Fibroblast of skin of scalp (primary cell): ENCODE measurements around the gene SMIM33.
"Not testable (repeated sequence)": the region's sequence is repeated elsewhere in the genome, so short reads cannot be mapped to it uniquely, and the experiment has no call there.

Experiments
- DNase-seq: peaks from one replicate; pipeline ENCODE4 v3.0.0-alpha.2; 2013

Gene SMIM33

DNA sequence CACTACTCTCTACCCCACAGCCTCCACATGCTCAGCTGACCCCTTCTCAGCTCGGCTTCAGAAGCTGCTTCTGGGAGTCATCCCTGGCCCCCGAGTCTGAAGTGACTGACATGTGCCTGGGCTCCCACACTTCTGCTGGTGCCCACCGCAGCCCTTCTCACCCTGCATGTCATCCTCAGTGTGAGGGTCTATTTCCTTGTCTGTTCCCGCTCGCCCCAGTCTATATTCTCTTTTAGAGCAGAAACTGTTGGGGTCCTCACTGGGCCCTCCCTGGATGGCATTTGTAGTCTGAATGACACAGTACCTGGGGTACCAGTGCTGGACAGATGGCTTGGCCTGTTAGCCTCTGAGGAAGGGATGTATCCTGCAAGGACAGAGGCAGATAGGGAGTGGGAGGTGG lies 13.6 kb upstream of the SMIM33 start:
- no peak for DNase-seq

DNA sequence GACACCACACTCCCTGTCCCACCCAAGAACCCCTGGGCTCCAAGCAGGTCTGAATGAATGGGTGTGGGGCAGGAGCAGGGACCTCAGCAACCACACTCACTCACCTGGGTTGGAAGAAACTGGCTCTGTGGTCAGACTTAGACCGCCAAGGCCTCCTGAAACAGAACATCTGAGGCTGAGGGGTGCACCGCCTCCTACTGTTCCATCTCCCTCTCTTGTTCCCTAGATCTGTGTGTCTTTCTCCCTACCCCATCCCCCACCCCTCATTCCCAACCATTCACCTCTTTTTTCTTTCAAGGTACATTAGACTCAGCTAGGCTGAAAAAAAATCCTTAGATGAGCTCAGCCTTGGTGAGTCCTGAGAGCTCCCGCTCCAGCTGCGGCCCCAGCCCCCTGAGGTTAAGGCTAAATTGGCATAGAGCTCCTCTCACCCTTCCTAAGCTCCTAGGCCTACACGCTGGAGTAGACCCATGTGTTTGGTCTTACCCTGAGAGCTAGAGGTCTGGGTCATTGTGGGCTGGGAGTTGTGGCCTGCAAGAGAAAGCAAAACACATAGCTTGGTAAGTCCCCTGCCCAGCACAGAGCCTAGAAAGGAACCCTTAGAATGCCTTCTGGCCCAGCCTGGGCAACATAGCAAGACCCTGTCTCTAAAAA lies 13.0 kb upstream of the SMIM33 start:
- no peak for DNase-seq

- DNase-seq, result peak; percentile 82
These were observed 12.0 kb upstream of the SMIM33 start for GRCh38 chr5:139458580-139459407.

DNA sequence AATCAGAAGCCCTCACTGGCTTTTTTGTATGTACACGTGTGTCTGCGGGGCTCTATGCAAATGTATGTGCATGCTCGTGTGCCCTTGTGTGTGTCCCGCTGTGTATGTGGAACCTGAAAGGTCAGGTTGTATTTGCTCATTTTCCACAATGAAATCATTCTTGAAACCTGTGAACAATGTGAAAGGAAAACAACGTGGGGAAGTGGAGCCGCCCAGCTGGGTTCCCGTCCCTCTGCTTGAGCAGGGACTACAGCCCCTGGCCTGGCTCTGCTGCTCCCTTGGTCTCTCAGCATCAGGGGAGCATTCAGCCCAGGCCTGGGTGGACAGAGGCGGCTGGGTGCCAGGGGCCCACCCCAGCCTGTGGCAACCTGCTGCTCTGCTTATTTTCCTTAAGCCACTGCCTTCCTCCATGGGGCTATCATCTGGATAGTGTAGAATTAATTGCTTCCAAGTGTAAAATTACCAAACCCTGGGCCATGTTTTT lies 11.3 kb upstream of the SMIM33 start:
- no peak for DNase-seq

- peak; percentile 50 for DNase-seq
These were observed 10.3 kb upstream of the SMIM33 start for GRCh38 chr5:139460455-139460854.

DNA sequence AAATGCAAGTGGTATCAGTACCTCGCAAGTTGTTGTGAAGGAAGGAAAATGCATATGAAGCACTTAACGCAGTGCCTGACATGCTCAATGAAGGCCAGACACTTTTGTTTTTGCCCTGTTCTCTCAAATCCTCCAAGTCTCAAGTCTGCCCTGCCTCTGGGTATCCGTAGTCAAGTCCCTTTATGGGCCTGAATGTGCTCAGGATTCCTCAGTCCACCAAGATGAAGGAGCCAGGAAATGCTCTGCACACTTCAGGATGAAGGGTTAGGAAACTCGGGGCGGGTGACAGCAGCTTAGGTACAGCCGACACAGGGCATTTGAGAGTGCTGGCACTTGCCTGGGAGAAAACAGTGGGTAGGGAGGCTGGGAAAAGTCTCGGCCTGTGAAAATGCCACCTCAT lies 9.6 kb upstream of the SMIM33 start:
- DNase-seq, result no peak

DNA sequence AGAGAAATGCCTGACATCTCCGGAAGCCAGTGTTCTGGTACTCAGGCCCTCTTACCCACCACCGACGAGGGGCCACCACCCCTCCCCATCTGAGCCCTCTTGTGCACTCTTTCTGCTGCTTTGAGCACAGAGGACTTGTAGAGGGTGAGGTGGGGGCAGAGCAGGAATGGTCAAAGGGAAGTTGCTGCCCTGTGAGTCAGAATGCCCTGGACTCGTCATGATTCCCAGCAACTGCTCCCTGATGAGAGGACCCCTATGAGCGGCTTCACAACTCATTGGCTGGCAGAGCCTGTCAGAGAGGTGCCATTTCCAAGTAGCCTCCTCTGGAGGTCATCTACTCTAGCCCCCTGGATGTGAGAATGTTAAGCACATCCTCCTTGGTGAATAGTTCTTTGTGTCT lies 9.1 kb upstream of the SMIM33 start:
- peak; percentile 54 for DNase-seq

DNA sequence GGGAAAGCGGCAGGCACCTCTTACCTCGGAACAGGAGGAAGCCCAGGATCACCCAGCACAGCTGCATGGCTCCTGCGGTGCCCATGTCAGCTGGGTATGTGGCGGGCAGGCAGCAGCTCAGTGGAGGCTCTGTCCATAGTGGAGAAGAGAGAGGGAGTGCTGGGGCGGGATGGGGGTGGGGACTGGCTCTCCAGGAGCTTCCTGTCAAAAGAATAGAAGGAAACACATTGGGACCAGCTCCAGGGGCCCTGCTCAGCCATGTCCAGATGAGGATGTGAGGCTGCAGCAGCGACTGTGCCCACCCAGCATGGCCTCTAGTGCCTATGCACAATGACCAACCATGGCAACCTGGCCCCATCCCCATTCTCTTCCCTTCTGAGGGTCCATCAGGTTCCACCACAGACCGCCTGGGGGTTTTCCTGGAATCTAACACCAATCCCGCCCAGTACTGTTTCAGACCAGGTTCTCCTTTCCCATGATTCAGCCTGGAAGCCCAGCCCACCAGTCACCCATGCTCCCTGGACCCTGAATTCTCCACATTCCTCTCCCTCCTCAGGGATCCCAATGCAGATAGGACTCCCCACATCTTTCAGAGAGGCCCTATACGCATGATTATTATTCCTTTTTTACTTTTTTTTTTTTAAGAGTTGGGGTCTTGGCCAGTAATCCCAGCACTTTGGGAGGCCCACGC lies 8.1 kb upstream of the SMIM33 start, which contains the start of gene ECSCR:
Gene ECSCR, minus strand, starts transcription at position 158 of the 691 bp plus-strand sequence. Its CDS starts 73 bp downstream, at position 85.
- peak; percentile 48 for DNase-seq

DNA sequence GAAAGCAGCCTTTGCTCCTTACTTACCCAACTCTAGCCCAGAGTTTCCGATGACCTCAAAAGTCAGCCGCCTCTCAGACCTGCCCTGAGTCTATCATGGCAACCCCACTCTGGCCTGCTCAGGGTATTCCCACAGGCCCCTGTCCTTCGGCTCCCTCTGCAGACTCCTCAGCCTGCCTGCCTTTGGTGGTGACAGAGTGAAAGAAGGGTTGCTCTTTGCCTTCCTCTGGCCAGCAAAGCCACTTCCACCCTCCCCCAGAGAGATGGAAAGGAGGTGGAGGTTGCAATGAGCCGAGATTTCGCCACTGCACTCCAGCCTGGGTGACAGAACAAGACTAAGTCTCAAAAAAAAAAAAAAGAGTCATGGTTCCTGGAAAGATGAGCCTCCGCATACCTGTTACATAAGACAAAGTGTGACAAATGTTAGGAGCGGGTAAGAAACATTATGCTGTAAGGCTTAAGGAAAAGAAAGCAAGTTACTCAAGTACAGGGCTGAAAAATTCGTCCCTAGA lies 2.3 kb upstream of the SMIM33 start:
- DNase-seq, result no peak

- no peak for DNase-seq
These were observed 1.7 kb downstream of the SMIM33 start for GRCh38 chr5:139472386-139473030.

DNA sequence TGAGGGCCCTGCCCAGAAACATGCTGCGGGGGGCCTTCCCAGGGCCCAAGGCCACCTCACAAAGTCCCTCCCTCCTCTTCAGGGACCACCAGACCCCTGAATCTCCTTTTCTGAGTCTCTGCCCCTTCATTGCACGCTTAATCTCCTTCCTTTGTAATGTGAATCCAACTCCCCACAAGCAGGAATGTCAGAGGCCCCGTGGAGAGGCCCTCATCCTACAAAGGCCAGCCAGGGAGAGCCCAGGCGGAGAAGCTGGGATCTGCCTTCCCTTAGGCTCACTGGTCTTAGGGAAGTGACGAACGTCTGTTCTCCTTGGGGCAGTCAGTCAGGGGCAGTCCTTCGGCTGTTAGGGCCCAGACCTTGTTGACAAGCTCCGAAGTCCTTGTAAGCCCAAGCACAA lies 2.3 kb downstream of the SMIM33 start:
- peak; percentile 24 for DNase-seq

DNA sequence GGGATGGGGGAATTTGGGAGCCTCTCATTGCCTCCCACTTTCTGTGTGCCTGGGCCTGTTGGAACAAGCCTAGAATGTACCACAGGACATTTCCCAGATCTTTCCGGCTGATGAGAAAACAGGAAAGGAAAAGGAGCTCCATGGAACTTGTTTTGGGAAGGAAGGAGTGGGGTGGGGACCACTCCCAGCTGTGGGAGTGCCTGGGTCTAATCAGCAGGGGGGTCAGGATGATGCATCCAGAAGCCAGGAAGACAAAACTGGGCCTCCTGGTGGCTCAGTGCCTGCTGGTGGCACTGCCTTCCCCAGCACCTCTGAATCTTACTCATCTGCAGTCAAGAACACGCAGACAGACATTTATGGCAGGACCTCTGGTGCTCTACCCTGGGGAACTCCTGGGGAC lies 2.8 kb downstream of the SMIM33 start:
- DNase-seq, result peak; percentile 59

DNA sequence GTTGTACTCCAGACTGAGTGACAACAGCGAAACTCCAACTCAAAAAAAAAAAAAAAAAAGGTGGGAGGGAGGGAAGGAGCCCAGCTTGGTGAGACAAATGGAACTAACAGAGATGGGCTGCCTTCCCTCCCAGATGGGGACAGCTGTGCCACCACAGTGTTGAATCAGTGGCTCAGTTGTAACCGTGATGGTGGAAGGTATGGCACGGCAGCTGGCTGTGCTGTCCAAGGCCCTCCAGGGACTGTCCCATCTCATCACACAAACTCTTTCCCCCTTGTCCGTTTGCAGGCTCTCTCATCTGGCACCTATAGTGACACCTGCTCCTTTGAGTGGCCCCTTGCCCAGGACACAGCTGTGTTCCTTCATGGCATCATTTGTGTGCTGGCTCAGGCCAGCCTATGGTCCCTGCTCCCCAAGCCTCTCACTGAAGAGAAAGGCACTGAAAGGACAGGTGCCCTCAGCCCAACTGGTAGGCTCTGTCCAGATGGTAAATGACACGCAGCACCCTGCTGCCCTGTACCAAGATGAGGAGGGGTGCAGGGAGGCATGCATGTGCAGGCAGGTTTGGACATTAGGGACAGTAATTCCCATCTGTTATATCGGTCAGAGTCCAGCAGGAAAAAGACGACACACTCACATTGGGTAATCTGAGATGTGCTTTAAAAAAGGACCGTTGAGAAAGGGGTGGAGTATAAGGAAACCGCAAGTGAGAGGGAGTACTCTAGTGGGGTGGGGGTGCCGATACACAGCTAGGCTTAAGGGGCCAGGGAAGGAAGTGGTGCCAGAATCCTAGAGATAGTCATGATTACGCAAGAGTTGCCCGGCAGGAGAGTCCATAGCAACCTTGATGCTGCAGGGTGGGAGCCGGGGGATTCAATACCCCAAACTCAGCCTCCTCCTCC lies 4.3 kb downstream of the SMIM33 start:
- DNase-seq, result peak; percentile 63

GRCh38 chr5:139475865-139476617 lies 5.2 kb downstream of the SMIM33 start:
- no peak for DNase-seq

DNA sequence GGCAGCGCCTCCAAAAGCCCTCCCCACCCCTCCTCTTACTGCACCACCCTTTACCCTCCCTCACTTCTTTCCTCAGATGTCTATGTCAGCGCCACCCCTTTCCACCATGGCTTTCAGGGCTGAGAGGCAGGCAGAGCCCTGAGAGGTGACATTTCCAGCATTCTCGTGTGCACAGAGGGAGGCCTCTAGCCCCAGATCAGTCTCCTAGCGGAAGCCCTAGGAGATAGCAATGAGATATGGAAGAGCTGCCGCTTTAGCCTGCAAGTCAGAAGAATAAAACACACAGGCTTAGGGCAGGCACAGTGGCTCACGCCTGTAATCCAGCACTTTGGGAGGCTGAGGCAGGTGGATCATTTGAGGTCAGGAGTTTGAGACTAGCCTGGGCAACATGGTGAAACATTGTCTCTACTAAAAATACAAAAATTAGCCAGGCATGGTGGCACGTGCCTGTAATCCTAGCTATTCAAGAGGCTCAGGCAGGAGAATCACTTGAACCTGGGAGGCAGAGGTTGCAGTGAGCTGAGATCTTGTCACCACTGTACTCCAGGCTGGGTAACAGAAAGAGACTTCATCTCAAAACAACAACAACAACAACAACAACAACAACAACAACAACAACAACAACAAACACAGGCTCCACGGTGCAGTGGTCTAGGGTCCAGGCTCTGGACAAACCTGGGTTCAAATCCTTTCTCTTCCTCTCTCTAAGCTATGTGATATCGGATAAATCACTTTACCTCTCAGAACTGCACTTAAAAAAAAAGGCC lies 8.0 kb downstream of the SMIM33 start:
- DNase-seq, result not testable (repeated sequence)

DNA sequence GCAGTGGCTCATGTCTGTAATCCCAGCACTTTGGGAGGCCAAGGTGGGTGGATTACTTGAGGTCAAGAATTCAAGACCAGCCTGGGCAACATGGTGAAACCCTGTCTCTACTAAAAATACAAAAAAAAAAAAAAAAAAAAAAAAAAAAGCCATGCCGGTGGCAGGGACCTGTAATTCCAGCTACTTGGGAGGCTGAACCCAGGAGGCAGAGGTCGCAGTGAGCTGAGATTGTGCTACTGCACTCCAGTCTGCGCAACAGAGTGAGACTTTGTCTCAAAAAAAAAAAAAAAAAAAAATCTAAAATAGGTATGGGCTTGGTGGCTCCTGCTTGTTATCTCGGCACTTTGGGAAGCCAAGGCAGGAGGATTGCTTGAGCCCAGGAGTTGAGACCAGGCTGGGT lies 8.9 kb downstream of the SMIM33 start:
- DNase-seq, result not testable (repeated sequence)

- DNase-seq, result no peak
These were observed 10.3 kb downstream of the SMIM33 start for GRCh38 chr5:139481122-139481533.

DNA sequence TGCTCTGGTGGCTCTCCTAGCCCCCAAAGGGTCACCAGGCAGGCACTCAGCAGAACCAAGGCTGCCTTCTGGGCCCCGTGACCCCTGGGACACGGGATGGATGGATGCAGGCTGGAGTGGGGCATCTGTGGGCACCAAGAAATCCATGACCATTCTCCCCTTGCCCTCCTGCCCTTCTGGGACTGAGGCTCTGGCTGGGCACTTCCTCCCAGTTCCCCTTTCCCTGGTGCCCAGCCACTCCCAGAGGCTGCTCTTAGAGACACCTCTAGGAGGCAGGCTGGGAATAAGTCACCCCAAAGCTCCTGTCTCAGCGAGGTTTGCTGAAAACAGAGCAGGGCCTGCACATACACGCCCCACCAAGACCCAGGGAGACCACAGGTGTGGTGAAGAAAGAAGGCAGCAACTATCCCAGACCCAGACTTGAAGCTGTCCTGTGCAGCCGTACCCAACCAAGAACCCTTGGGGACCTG lies 10.8 kb downstream of the SMIM33 start:
- DNase-seq, result peak; percentile 32

GRCh38 chr5:139482050-139482889 lies 11.5 kb downstream of the SMIM33 start, which contains the start of gene STING1:
Gene STING1 (minus strand): TSS chr5:139482758. CDS start chr5:139481704, 1,054 bp downstream.
- peak; percentile 97 for DNase-seq
